GM19438 (cell line): Measurements from ENCODE around the gene CCNQ.

Experiments
- ATAC-seq: cut with Tn5 transposase; IDR thresholded peaks from one replicate; pipeline ENCODE4 v1.9.1; 2021; ENCODE audit warnings: low read depth; ENCODE audit not compliant: unreplicated experiment

The CCNQ gene

DNA sequence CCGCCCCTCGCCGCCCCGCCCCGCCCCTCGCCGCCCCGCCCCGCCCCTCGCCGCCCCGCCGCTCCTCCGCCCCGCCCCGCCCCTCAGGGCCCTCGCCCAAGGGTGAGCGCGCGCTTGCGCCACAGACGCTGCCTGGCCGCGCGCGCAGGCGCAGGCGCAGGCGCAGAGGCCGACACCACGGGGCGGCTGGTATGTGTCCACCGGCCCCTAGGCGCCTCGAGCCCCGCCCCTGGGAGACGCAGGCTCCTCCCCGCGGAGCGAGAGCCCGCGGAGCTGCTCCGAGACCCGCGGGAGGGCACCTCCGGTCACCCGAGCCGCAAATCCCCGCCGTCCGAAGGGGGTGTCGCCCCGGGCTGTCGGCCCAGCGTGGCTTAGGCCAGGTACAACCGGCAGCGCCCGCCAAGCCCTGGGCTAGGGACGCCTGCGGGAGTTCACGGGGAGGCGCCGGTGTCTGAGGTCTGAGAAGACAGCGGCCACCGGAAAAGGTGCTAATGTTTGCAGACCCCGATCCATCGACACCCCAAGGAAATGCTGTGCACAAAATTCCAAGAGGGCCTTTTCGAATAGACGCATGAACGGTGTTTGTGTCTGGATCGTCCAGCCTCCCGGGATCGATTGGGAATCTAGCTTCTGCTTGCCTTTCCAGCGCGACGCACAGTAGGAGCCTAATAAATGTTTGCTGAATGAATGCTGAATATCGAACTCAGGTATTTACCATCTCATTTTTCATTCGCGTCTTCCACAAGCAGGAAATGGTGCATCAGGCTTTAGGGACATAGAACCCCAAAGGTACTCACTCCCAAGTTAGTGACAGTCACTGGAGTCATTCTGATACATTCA lies 473 bp upstream of the CCNQ start:
- ATAC-seq = peak; percentile 56

DNA sequence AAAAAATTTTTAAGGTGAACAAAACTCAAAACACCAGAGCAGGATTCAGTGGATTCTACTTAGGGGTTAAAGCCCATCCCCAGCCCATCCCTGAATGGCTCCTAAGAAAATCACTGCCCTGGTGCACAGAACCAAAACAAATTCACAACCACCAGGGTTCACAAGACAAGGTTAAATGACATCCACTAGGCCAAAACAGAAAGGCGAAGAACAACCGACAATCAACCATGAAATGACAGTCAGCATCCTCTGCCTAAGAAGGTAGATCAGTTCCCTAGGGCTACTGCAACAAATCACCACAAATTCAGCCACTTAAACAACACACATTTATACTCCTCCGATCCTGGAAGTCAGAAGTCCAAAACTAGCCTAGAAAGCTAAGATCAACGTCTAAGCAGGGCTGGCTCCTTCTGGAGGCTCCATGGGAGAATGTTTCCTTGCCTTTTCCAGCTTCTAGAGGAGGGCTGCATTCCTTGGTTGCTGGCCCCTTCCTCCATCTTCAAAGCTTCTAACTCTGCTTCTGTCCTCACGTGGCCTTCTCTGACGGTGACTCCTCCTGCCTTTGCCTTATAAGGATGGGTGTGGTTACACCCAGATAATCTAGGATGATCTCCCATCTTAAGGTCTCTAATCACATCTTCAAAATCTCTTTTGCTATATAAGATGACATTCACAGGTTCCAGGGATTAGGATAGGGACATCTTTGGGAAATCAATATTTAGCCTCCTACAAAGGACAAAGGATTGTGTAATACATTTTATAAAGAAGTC lies 1.8 kb downstream of the CCNQ start:
- ATAC-seq = no peak

DNA sequence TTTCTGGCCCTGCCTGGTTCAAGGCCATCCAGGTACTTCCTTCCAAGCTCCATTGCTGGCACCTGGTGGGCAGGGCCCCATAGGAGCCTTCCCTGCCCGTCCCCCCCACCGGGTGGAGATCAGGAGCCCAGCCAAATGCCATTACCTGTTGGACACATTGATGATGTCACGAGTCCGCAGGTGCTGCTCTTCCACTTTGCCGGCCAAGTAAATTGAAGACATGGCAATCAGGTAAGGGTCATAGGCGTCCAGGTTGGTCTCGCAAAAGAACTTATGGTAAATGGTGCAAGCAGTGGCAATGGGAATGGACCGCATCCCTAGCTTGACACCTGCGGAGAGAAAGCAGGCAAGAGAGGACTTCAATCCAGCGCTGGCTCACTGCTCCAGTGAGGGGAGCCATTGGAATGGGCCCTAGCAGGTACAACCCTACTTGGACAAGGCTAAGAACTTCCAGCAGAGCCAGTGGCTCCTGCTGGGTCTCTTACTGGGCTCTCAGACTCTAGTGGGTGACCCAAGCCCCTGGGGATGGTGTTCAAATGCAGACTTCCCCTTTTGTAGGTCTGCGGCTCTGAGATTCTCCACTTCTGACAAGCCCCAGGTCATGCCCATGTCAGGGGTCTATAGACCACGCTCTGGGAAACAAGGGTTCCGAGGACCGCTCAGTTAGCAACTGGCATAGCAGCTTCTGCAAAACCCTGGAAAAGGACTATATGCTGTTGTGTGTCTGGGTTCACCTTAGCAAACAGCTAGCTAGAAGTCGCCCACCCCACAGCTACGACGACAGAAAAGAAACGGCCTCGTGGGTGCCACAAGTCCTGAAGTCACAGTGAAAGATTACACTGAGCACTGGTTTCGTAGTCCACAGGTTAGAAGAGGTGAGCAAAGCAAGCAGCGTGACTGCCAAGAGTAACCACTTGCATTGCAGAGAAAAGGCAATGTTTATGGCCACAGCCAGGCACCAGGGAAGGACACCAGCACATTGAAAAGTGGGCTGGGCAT lies 2.8 kb downstream of the CCNQ start:
- no peak for ATAC-seq

DNA sequence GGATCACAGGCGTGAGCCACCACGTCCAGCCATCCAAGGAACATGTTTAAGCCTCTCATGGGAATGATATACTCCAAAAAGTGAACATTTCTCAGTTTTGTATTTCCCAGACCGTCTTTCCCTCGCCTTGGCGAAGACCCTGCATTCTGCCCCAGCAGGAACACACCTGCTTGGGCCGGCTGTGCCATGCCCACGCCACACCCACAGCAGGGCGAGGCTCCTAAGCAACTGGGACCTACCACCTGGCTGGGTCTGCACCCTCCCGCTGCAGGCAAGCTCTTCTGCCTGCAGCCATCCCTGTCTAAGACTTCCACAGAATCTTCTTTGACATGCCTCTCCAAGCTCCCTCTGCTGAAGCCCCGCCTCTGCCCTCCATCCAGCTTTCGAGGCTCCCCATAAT lies 3.6 kb downstream of the CCNQ start:
- ATAC-seq = no peak

DNA sequence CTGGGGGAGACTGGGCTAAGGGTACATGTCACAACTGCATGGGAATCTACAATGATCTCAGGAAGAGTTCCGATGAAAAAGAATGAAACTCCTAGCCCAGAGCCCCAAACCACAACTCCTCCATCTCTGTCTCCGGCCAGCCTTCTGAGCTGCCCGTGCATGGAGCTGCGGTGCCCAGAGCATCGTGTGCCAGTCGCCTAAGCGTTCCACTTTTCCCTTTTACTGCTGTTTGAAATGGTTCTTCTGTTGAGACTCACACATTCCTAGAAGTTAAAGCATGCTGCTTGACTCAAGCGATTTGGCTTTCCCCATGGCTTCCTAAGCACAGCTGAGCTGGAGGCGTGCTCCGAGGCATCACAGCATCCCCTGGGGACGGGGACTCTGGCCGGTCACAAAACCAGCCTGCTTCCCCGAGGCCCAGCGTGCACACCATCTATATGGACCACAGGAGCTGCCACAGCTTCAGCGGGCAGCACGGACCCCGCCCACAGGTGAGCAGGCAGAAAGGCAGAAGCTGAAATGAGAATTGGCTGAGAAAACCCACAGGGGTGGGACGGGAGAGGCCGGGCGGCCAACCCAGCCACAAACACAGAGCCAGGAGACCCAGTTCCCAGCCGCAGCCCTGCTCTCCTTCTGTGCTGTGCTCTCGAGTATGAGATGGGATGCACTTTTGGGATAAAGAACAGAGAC lies 5.0 kb downstream of the CCNQ start:
- ATAC-seq = no peak

DNA sequence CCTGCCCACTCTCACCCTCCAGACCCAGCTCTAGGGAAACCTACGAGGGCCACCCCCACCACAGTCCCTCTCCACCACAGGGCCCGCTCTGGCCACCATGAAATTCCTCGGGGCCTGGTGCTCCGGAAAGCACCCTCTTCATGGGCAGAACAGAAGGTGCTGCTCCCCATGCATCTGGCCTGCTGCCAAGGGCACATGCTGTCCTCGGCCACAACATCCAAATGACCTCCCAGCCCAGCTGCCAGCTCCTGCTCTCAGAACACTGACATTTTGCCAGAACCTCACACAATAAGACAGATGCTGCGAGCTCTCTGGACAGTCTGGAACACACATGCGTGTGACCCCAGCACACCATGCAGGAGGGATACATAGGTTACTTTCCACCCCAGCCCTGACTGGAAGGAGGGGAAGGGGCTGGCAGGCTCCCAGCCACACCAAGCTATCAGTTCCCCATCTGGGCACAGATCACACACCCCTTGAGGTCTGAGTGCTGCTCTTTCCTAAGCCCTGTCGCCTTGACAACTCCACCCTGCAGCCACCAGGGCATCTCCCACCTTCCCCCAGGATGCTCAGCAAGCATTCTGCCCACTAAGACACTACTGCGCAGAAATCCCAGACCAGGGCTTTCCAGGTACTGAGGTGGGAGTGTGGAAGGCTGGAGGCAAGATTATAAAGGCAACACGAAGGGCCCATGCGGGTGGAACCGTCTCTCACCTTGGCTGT lies 5.8 kb downstream of the CCNQ start:
- ATAC-seq = no peak

DNA sequence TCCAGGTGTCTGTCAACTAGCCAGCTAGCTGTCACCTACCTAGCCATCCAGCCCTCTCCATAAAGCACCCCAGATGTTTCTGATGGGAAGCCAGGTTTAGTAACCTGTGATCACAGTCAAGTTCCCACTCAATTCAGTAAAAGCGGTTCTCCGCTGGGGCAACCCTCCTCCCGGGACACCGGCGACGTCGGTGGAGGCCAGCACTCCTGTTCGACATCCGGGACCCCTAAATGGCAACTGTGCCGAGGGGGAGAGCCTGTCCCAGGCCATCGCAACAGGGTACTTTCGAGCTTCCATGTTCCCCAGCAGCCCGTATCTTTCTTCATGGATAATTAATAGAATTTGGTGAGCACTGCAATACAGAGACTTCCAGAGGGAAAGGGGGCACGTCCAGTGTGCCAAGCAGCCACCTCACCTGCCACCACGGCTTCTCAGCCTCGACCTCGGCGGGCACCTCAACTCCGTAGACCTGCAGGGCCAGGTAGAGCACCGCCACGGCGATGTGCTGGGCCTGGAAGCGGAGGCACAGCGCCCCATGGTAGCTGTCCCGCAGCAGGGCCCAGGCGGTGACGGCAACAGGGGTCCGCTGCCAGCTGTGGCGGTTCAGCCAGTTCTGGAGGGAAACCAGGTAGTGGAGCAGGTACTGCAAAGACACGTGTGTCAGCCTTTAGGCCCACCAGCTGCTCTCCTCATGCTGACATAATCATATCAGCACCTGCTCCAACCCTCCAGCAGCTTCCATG lies 6.7 kb downstream of the CCNQ start:
- ATAC-seq = no peak

DNA sequence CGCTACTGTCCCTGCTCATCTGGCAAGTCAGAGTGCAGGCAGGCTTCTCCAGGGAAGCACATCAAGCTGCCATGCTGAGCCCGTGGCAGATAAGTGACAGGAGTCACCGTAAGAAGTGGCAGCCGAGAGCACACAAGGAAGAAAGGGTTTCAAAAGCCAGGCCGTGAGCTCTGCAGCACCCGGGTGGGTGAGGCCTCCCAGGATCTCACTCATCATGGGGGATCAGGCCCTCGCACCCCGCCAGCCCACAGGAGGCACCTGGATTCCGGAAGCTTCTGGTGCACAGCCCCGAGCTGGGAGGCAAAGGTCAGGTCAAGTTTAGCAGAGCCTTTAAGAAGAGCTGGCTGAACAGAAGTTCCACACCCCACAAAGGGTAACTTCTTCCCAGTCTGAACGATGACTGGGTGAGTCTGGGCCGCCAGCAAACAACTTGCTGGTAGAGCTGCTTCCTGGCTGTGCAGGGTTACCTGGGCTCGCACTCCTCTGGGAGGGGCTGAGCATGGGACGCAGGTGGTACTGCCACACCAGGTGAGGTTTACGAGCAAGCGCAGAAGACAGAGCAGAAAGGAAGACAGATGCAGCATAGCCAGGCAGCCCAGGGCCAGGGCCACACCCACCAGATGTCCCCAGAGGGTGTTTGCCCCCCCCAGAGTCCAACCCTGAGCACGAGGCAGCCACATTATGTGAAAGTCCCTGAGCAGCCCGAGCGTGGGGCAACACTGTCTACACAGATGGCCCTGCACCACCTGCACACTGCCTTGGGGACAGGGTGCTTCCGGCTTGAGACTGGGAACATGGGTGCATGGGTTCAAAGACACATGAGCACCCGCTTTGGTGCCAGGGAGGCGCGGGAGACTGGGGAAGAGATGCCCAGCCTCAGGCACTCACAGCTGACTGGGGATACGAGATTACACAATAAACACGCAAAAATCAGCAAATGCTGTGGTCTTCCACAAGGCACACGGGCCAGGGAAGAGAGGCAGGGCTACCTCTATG lies 7.7 kb downstream of the CCNQ start:
- no peak for ATAC-seq

DNA sequence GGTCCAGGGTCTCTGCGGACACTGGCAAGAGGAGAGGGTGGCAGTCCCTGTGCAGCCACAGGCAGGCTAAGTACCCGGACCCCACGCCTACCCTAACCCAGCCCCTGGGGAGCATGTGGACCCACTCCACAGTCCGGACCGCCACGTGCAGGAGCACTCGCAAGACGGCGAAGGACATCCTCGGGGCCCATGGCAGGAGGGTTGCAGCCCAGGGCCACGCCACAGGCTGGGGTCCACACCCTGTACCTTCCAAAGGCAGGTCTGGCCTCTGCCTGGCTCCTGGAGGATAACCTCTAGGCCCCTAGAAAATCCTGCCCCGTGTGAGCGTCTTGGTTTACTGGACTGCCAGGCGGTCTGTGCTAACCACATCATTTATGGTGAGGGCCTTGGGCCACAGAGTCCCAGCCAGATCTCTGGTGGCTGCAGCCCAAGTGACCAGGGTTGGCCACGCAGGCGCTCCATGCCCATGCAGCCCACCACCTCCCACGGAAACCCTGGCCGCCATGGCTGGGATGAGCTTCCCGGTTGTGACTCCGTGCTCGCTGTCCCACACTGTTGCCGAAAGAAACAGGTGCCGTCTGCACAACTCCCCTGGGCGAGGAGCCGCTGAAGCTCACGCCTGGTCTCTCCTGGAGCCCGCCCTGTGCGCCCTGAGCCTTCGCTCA lies 10.0 kb downstream of the CCNQ start:
- no peak for ATAC-seq

DNA sequence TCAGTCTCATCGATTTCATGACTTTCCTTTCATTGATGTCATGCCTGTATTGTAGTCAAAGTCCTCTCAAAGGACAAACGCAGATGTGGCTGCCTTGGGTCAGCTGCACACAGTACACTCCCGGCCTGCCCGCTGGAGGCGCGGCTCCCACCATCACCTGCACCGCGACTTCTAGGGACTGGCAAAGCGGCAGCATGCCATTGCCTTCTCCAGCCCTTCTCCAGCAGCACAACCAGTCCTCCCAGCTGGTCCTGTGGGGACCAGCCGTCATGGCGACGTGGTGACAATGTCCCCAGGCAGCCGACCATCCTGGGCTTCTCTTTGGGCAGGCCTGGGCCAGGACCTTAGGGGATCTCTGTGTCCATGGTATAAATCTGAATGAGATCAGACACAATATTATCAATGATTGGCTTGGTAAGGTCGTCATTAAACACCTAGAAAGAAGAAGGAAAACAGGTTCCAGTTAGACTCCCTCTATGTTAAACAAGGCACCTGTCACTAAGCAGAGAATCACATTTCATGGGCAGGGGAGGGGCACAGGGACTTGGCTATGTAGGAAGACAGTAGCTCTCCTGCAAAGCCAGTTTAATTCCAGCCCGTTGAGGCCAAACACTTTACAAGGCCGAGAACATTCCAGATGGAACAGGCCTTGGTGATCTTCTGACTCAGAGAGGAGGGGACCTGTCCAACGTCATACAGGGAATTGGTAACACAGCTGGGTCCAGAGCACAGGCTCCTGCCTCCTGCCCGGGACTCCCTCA lies 10.7 kb downstream of the CCNQ start:
- no peak for ATAC-seq

DNA sequence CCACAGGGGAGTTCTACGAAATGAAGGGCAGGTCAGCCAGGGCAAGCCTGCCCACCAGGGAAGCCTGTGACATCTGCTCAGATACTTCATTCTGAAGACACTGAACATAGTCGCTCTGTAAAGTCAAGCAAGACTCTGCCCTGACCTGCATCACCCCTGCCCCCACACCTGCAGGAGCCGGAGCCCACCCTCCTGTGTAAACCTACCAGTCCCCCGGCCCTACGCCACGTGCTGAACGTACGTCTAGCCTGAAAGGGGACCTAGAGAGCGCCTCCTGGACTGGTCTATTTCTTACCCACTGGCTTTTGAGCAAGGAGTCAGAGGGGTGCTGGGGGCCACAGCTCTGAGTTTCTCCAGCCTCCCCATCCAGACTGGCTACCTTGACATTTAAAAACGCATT lies 11.6 kb downstream of the CCNQ start:
- ATAC-seq = no peak

DNA sequence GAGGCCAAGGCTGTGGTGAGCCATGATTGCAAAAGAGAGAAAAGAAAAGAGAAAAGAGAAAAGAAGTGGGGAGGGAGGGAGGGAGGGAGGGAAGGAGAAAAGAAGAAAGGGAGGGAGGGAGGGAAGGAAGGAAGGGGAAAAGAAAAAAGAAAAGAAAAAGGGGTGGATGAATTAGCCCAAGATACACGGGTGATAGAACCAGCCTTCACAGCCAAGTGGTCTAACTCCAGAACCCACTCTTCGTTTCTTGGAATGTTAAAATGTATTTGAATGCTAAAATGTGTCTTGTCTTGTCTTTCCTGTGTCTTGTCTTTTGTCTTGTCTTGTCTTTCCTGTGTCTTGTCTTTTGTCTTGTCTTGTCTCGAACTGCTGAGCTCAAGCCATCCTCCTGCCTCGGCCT lies 13.1 kb downstream of the CCNQ start:
- no peak for ATAC-seq

DNA sequence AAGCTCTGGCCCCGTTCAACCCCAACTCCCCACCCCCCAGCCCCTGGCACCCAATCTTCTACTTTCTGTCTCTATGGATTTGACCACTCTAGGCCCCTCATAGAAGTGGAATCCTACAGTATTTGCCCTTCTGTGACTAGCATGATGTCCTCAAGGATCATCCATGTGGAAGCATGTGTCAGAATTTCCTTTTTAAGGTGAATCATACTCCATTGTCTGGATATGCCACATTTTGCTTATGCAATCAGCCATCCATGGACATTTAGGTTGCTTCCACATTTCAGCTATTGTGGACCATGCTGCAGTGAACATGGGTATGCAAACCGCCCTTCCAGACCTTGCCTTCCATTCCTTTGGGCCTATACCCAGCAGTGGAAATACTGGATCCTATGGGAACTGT lies 15.5 kb downstream of the CCNQ start:
- ATAC-seq = no peak

DNA sequence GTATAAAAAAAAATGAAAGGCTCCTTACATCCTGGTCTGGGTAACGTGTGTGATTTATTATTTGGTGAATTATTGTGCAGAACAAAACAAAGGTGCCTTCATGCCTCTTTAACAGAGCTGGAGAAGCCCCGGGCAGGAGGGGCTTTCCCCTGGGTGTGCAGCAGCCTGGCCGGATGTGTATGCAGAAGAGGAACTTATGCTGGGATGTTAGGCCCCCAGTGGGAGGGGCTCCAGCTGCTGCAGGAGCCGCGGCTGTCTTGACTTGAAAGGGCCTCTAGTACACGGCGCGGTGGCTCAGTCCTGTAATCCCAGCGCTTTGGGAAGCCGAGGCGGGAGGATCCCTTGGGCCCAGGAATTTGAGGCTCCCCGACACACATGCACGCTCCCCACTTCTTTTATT lies 16.0 kb downstream of the CCNQ start:
- peak; percentile 99 for ATAC-seq

DNA sequence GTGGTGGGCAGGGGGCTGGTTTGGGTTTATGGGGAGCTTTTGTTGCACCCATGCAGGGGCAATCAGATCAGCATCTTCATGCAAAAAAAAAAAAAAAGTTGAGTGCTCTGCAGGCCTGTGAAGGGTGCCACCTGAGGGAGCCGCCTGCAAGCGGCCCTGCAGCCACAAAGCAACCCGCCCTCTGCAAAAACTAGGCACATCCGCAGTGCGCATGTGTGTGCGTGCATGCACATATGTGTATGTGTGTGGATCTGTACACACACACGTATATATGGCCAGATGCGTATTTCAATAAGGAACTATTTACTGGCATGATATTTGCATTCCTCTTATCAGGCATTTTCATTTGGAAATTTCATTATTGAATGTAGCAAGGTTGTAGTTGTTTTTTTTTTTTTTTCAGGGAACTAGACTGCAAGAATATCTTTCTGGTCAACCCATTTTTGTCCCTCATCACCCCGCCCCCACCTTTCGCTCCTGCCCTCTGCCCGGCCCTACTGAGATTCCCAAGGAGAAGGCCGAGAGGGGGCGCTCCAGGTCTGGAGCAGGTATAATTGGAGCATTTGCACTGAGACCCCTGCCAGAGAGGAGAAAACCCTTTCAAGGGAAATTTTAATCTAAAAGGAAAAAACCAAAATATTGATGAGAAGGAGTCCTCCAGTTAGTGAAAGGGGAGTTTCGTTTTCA lies 18.1 kb downstream of the CCNQ start:
- no peak for ATAC-seq

DNA sequence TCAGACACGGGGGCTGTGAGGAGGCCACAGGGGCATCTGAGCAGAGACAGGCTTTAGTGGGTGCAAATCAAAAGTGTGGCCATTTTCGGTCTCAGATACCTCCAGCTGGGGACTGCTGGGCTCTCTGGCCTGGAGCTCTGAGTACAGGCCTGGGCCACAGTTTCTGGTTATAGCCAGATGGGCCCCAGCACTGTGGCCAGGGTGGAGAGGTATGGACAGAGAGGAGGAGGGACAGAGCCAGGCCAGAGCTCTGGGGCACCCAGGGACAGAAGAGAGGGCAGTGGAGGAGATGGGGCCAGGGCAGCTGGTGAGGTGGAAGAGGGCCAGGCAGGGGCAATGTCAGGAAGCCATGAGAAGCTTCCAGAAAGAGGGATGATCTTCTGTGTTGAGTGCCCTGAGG lies 20.1 kb downstream of the CCNQ start:
- no peak for ATAC-seq
